Medulla oblongata (tissue), 1 donor: ENCODE results near the gene TOLLIP.

Experiments
- DNase-seq: peaks from one replicate; pipeline ENCODE4 v3.0.0-alpha.2; 2015; ENCODE audit errors: extremely low spot score

Gene TOLLIP

GRCh38 chr11:1310772-1311468 lies 1.5 kb upstream of the TOLLIP start:
- no peak for DNase-seq

- DNase-seq: no peak
These were observed 871 bp upstream of the TOLLIP start for GRCh38 chr11:1310318-1310687.

GRCh38 chr11:1308743-1309497 lies 512 bp downstream of the TOLLIP start:
- DNase-seq: no peak

- no peak for DNase-seq
These were observed 1.3 kb downstream of the TOLLIP start for GRCh38 chr11:1307998-1308742.

- no peak for DNase-seq
These were observed 2.1 kb downstream of the TOLLIP start for GRCh38 chr11:1307163-1307870.

GRCh38 chr11:1306186-1307162 lies 3.0 kb downstream of the TOLLIP start:
- no peak for DNase-seq

- DNase-seq: no peak
These were observed 3.9 kb downstream of the TOLLIP start for GRCh38 chr11:1305501-1306056.

- DNase-seq: no peak
These were observed 4.4 kb downstream of the TOLLIP start for GRCh38 chr11:1305063-1305495.

- no peak for DNase-seq
These were observed 5.1 kb downstream of the TOLLIP start for GRCh38 chr11:1304380-1304779.

GRCh38 chr11:1303973-1304372 lies 5.5 kb downstream of the TOLLIP start:
- no peak for DNase-seq

GRCh38 chr11:1303126-1303821 lies 6.2 kb downstream of the TOLLIP start:
- DNase-seq: peak; percentile 75

- no peak for DNase-seq
These were observed 6.8 kb downstream of the TOLLIP start for GRCh38 chr11:1302461-1303125.

GRCh38 chr11:1302041-1302460 lies 7.4 kb downstream of the TOLLIP start:
- no peak for DNase-seq

GRCh38 chr11:1301220-1302000 lies 8.0 kb downstream of the TOLLIP start:
- no peak for DNase-seq

- no peak for DNase-seq
These were observed 8.8 kb downstream of the TOLLIP start for GRCh38 chr11:1300569-1301187.

GRCh38 chr11:1300121-1300520 lies 9.3 kb downstream of the TOLLIP start:
- no peak for DNase-seq

- DNase-seq: no peak
These were observed 9.8 kb downstream of the TOLLIP start for GRCh38 chr11:1299621-1300020.
